Measurements from ENCODE around the gene LACC1. TPM values are rescaled to one million over a fixed set of nuclear protein-coding genes. Genes with fewer than 3 reads are reported as not detected.

LACC1 gene
- total and polyA plus RNA-seq, 12 donors = 1.8 to 16.5 (median 6.2) TPM

DNA sequence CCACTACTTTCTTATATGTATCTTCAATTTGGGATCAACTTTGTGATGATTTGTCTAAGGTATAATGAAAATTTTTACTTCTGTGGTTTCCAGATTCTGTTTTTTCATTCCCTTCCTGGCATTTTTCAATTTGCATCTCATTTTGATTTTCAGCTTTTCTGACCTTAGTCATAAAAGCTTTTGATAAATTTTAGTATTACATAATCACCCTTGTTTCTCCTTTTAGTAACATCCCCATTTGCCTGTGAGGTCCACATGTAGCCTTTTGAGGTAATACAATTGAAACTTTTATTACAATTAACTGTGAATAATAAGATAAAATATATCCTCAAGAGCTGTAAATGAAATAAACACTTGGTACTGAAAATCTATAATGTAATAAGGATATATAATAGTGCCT is 31.2 kb downstream of the LACC1 start:
- peaks cover 0 to 67% (median 0%) of the 10 kb centered on the region in 7 donors for H3K27me3 ChIP-seq
- ATAC-seq = no peak
- no peaks in the 10 kb centered on the region for H3K9me3 ChIP-seq
- peaks cover 0 to 31% (median 18%) of the 10 kb centered on the region in 9 donors for H3K4me1 ChIP-seq
- intact Hi-C loops (cut with DNase I) = loop anchor here in 3 of 10 donors (2.0 to 10.0 kb wide), 3 partner anchors 76 to 528 kb away; no protein-coding TSS in a partner anchor
- peak overlapping the region in 2 of 10 donors; percentile 6 to 49 for H3K27ac ChIP-seq
- no peak overlapping the region for H3K4me3 ChIP-seq
- TF ChIP-seq, protein P1, sequence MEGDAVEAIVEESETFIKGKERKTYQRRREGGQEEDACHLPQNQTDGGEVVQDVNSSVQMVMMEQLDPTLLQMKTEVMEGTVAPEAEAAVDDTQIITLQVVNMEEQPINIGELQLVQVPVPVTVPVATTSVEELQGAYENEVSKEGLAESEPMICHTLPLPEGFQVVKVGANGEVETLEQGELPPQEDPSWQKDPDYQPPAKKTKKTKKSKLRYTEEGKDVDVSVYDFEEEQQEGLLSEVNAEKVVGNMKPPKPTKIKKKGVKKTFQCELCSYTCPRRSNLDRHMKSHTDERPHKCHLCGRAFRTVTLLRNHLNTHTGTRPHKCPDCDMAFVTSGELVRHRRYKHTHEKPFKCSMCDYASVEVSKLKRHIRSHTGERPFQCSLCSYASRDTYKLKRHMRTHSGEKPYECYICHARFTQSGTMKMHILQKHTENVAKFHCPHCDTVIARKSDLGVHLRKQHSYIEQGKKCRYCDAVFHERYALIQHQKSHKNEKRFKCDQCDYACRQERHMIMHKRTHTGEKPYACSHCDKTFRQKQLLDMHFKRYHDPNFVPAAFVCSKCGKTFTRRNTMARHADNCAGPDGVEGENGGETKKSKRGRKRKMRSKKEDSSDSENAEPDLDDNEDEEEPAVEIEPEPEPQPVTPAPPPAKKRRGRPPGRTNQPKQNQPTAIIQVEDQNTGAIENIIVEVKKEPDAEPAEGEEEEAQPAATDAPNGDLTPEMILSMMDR (IDR thresholded peaks at IDR 0.05) = no peak
- DNase-seq = no peak
- H3K36me3 ChIP-seq = no peaks in the 10 kb centered on the region

DNA sequence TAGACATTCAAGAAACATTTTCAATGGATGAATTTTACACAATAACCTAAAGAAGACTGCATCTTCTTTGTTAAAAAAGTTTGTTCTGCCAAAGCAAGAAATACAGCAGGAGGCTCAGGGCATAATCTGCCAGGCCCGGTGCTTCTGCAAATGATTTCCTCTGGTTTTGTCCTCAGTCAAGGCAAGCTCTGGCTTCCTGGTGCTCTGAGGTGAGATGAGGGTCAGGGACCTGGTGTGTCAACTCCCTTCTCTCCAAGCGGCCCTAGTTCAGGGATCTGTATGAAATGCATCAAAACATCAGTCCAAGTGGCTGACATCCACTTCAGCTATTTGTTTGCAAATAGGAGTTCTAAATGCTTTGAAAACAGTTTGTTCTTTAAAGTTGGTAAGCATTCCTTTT is 31.6 kb downstream of the LACC1 start:
- Histone ChIP-seq H3K27me3 (peaks cover 0 to 72% (median 0%) of the 10 kb centered on the region in 7 donors), H3K4me3 (no peak overlapping the region), H3K36me3 (no peaks in the 10 kb centered on the region), H3K9me3 (no peaks in the 10 kb centered on the region), H3K4me1 (peaks cover 0 to 31% (median 18%) of the 10 kb centered on the region in 9 donors), H3K27ac (peak overlapping the region in 3 of 10 donors; percentile 6 to 49 (median 34))
- intact Hi-C loops (cut with DNase I) = loop anchor here in 3 of 10 donors (2.0 to 10.0 kb wide), 3 partner anchors 76 to 528 kb away; no protein-coding TSS in a partner anchor
- DNase-seq (no peak), ATAC-seq (peak in 1 of 8 donors; percentile 61)
- WGBS, 2 donors = 25 to 28% methylated on average over 2 of the region's 2 CpGs
- TF ChIP-seq, protein P1 (IDR thresholded peaks at IDR 0.05) = no peak

GRCh38 chr13:43911871-43912270 is 32.2 kb downstream of the LACC1 start:
- TF ChIP-seq, protein P1 (IDR thresholded peaks at IDR 0.05) = no peak
- no peaks in the 10 kb centered on the region for H3K9me3 ChIP-seq
- ATAC-seq = peak in 7 of 8 donors; percentile 42 to 70 (median 57)
- intact Hi-C loops (cut with DNase I) = loop anchor here in 3 of 10 donors (2.0 to 10.0 kb wide), 3 partner anchors 75 to 527 kb away; no protein-coding TSS in a partner anchor
- no peak for DNase-seq
- peaks cover 0 to 31% (median 18%) of the 10 kb centered on the region in 9 donors for H3K4me1 ChIP-seq
- H3K36me3 ChIP-seq = no peaks in the 10 kb centered on the region
- peak overlapping the region in 3 of 10 donors; percentile 6 to 49 (median 34) for H3K27ac ChIP-seq
- no peak overlapping the region for H3K4me3 ChIP-seq
- WGBS, 2 donors = 51 to 65% methylated on average over 3 of the region's 3 CpGs
- peaks cover 0 to 77% (median 0%) of the 10 kb centered on the region in 7 donors for H3K27me3 ChIP-seq

GRCh38 chr13:43915451-43915850 is 35.7 kb downstream of the LACC1 start:
- no peak overlapping the region for H3K4me3 ChIP-seq
- WGBS, 2 donors = 93 to 97% methylated on average over 6 of the region's 6 CpGs
- DNase-seq (no peak), ATAC-seq (no peak)
- no peak overlapping the region for H3K27ac ChIP-seq
- peaks cover 0 to 93% (median 0%) of the 10 kb centered on the region in 7 donors for H3K27me3 ChIP-seq
- no peaks in the 10 kb centered on the region for H3K9me3 ChIP-seq
- TF ChIP-seq, protein P1 (IDR thresholded peaks at IDR 0.05) = no peak
- intact Hi-C loops (cut with DNase I) = loop anchor here in 1 of 10 donors (10.0 kb wide), 1 partner anchor 129 kb away; no protein-coding TSS in a partner anchor
- no peaks in the 10 kb centered on the region for H3K36me3 ChIP-seq
- H3K4me1 ChIP-seq = peaks cover 0 to 17% (median 12%) of the 10 kb centered on the region in 9 donors
